RWPE2 (cell line): ENCODE data around the gene SCUBE3.

Experiments
- ATAC-seq: fragments of 200-7000 bp; cut with Tn5 transposase; 3 replicates; pipeline ENCODE4 v1.9.1; 2021; ENCODE audit warnings: low read depth
- DNase-seq: peaks from one replicate; pipeline ENCODE4 v3.0.0-alpha.2; 2020; ENCODE audit warnings: low spot score
- H3K27ac ChIP-seq: fragments of 450-650 bp; 2 replicates; pipeline ENCODE4 v1.5.1; 2017; ENCODE audit warnings: mild to moderate bottlenecking; ENCODE audit not compliant: poor library complexity, severe bottlenecking
- H3K27me3 ChIP-seq: fragments of 250-450 bp; sonication (Bioruptor Pico); 2 replicates; pipeline ENCODE4 v1.5.1; 2021; ENCODE audit warnings: mild to moderate bottlenecking, moderate library complexity; ENCODE audit not compliant: insufficient read depth, poor library complexity, severe bottlenecking
- H3K36me3 ChIP-seq: fragments of 250-450 bp; sonication (Bioruptor Pico); 2 replicates; pipeline ENCODE4 v1.5.1; 2020; ENCODE audit warnings: low read depth, mild to moderate bottlenecking, moderate library complexity
- H3K4me1 ChIP-seq: fragments of 250-450 bp; sonication (Bioruptor Pico); 2 replicates; pipeline ENCODE4 v1.5.1; 2021; ENCODE audit warnings: mild to moderate bottlenecking, moderate library complexity; ENCODE audit not compliant: insufficient read depth, poor library complexity, severe bottlenecking
- H3K4me3 ChIP-seq: fragments of 250-450 bp; sonication (Bioruptor Pico); 2 replicates; pipeline ENCODE4 v1.5.1; 2021; ENCODE audit warnings: mild to moderate bottlenecking, moderate library complexity; ENCODE audit not compliant: severe bottlenecking
- H3K9me3 ChIP-seq: fragments of 250-450 bp; sonication (Bioruptor Pico); 2 replicates; pipeline ENCODE4 v1.5.1; 2021; ENCODE audit warnings: mild to moderate bottlenecking, moderate library complexity; ENCODE audit not compliant: severe bottlenecking
- TF ChIP-seq, protein P1 (sequence below): fragments of 450-650 bp; IDR thresholded peaks from one replicate; pipeline ENCODE4 v1.5.1; 2017; ENCODE audit warnings: mild to moderate bottlenecking, moderate library complexity; ENCODE audit not compliant: poor library complexity, severe bottlenecking

The SCUBE3 gene

DNA sequence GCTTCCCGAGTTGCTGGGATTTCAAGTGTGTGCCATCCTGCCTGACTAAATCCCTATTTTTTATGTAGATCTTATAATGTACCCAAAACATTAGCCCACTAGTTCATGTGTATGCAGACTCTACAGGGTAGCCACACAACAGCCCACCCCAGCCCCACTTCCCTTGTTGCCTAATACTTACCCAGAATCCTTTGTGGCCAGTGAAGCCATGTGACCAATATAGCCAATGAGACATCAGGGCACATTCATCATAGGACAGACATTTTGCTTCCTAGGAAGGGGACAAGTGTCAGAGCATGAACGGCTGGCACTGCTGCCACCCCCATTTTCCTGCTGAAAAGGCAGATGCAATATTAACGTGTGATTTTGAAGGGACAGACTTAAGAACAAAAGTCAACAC is 36.6 kb upstream of the SCUBE3 start:
- H3K27me3 ChIP-seq: no peaks in the 10 kb centered on the region
- no peaks in the 10 kb centered on the region for H3K36me3 ChIP-seq
- ATAC-seq: no peak
- TF ChIP-seq, protein P1, sequence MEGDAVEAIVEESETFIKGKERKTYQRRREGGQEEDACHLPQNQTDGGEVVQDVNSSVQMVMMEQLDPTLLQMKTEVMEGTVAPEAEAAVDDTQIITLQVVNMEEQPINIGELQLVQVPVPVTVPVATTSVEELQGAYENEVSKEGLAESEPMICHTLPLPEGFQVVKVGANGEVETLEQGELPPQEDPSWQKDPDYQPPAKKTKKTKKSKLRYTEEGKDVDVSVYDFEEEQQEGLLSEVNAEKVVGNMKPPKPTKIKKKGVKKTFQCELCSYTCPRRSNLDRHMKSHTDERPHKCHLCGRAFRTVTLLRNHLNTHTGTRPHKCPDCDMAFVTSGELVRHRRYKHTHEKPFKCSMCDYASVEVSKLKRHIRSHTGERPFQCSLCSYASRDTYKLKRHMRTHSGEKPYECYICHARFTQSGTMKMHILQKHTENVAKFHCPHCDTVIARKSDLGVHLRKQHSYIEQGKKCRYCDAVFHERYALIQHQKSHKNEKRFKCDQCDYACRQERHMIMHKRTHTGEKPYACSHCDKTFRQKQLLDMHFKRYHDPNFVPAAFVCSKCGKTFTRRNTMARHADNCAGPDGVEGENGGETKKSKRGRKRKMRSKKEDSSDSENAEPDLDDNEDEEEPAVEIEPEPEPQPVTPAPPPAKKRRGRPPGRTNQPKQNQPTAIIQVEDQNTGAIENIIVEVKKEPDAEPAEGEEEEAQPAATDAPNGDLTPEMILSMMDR: no peak
- peaks cover 12% of the 10 kb centered on the region for H3K4me1 ChIP-seq
- H3K4me3 ChIP-seq: no peak overlapping the region
- H3K9me3 ChIP-seq: no peaks in the 10 kb centered on the region
- no peak for DNase-seq
- no peak overlapping the region for H3K27ac ChIP-seq

DNA sequence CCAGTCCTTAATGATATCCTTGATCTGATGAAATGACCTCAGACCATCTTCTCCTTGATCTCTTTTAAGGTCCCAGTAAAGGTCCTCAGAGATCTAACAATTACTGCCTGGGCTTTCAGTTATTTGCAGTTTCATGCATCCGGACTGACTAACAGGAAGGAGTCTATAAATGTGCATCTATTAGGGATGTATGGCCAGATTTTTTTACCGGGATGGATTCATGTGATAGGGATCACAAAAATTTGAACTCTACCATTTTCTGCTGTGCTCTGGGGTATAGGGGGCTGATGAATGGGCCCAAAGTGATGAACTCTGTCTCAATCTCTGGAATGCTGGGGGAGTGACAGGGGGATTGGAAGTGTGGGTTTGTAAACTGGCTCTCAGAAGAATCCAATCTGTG is 36.2 kb upstream of the SCUBE3 start:
- no peak for ATAC-seq
- no peaks in the 10 kb centered on the region for H3K36me3 ChIP-seq
- H3K9me3 ChIP-seq: no peaks in the 10 kb centered on the region
- H3K27me3 ChIP-seq: no peaks in the 10 kb centered on the region
- H3K4me3 ChIP-seq: no peak overlapping the region
- DNase-seq: no peak
- peaks cover 12% of the 10 kb centered on the region for H3K4me1 ChIP-seq
- H3K27ac ChIP-seq: no peak overlapping the region
- TF ChIP-seq, protein P1: no peak

DNA sequence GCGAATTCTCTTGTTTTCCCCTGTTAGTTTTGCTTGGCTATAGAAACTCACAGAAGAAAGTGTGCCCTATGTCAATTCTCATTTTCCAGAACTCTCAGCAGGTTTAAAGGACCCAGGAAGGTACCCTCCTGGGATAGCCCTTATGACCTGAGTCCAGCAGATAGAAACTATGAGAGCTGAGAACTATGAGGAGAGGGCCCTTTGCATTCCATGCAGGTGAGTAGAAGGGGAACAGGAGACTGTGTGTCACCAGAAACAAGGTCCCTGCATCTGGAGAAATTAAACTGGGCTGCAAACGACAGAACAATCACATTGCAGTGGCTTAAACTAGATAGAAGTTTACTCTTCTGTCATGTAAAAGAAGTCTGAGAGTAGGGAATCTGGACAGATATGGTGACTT is 35.7 kb upstream of the SCUBE3 start:
- H3K4me1 ChIP-seq: peaks cover 12% of the 10 kb centered on the region
- no peaks in the 10 kb centered on the region for H3K9me3 ChIP-seq
- no peak overlapping the region for H3K4me3 ChIP-seq
- DNase-seq: no peak
- no peak overlapping the region for H3K27ac ChIP-seq
- TF ChIP-seq, protein P1: no peak
- H3K36me3 ChIP-seq: no peaks in the 10 kb centered on the region
- H3K27me3 ChIP-seq: no peaks in the 10 kb centered on the region
- ATAC-seq: no peak

DNA sequence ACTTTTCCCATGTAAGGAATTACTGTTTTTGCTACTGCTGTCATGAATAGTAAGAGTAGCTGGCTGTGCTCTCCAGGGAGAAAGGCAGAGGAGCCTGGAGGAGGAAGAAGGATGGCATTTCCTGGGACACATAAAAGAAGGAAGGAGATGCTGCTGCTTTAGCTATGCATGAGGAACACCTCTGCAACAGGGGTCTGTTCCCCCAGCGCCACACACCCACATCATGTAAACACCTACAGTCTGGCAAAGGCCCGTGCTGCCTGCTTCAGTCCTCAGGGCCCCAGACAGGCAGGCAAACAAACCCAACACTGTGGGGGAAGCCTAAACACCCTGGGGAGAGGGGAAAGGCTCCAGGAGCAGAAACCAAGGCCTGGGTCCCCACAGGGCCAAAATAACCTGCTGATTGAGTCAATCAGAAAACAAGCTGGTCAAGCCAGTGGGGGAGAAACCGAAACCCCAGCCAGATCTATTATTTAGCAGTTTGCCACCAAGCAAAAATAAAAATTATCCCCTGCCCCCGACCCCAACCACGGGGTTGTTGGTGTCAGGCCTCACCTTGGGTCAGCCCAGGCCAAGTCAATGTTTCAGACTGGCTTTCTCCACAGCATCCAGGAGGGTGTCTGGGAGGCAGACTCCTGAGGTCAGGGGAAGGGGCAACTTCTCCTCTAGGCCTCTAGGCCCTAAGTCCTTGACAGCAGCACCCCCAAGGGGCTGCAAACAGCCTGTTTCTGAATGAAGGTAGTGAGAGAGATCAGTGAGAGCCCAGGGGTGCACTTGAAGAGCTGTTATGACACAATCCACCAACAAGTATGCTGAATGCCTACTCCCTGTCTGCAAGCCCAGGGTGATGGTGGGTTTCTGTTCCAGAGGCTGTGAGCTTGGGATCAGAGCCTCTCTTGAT is 34.6 kb upstream of the SCUBE3 start:
- H3K27ac ChIP-seq: no peak overlapping the region
- DNase-seq: no peak

More for the DNA sequence above, 34.6 kb upstream of the SCUBE3 start:
- H3K4me3 ChIP-seq: no peak overlapping the region
- TF ChIP-seq, protein P1: no peak
- no peaks in the 10 kb centered on the region for H3K36me3 ChIP-seq
- H3K9me3 ChIP-seq: no peaks in the 10 kb centered on the region
- ATAC-seq: no peak
- H3K27me3 ChIP-seq: no peaks in the 10 kb centered on the region
- peaks cover 12% of the 10 kb centered on the region for H3K4me1 ChIP-seq
